HEK293T (cell line): ENCODE results near the gene MECP2.

ENCODE experiments used
- FOXA1 ChIP-seq: fragments of 450-650 bp; IDR thresholded peaks from 2 replicates; pipeline ENCODE4 v1.6.1; 2016; ENCODE audit warnings: mild to moderate bottlenecking
- FOXM1 ChIP-seq: fragments of 450-650 bp; IDR thresholded peaks from 2 replicates; pipeline ENCODE4 v1.6.1; 2017; ENCODE audit warnings: mild to moderate bottlenecking, borderline replicate concordance
- HDGF ChIP-seq: fragments of 450-650 bp; IDR thresholded peaks from 2 replicates; pipeline ENCODE4 v1.6.1; 2017; ENCODE audit warnings: antibody characterized with exemption, borderline replicate concordance
- LEF1 ChIP-seq: fragments of 450-650 bp; IDR thresholded peaks from 2 replicates; pipeline ENCODE4 v1.6.1; 2017; ENCODE audit warnings: mild to moderate bottlenecking, borderline replicate concordance
- PKNOX1 ChIP-seq: fragments of 450-650 bp; IDR thresholded peaks from 2 replicates; pipeline ENCODE4 v1.6.1; 2016
- SP1 ChIP-seq: fragments of 450-650 bp; IDR thresholded peaks from 2 replicates; pipeline ENCODE4 v1.6.1; 2017
- SUZ12 ChIP-seq: fragments of 450-650 bp; IDR thresholded peaks from 2 replicates; pipeline ENCODE4 v1.6.1; 2016; ENCODE audit warnings: mild to moderate bottlenecking
- TARDBP ChIP-seq: fragments of 450-650 bp; IDR thresholded peaks from 2 replicates; pipeline ENCODE4 v1.6.1; 2016

GRCh38 chrX:154140206-154140605, 42.7 kb upstream of the MECP2 start:
- TF ChIP-seq LEF1 (no peak), TARDBP (no peak), FOXA1 (no peak), SUZ12 (no peak), PKNOX1 (no peak), FOXM1 (no peak), HDGF (no peak), SP1 (no peak)
